NCI-H1105 treated with DMSO at 0.1 percent for 48 hours (cell line): ENCODE measurements around the gene ITPRIPL1.
"Not testable (repeated sequence)": the region's sequence is repeated elsewhere in the genome, so short reads cannot be mapped to it uniquely, and the experiment has no call there.

Experiments
- DNase-seq: peaks from one replicate; lab custom pipeline; 2025; lab: John Stamatoyannopoulos, UW

Gene ITPRIPL1

GRCh38 chr2:96325041-96325883, at the start of gene ITPRIPL1:
TSS of gene ITPRIPL1 (plus strand) at chr2:96325317. CDS start at chr2:96325840, 523 bp downstream.
- DNase-seq: peak; percentile 15

DNA sequence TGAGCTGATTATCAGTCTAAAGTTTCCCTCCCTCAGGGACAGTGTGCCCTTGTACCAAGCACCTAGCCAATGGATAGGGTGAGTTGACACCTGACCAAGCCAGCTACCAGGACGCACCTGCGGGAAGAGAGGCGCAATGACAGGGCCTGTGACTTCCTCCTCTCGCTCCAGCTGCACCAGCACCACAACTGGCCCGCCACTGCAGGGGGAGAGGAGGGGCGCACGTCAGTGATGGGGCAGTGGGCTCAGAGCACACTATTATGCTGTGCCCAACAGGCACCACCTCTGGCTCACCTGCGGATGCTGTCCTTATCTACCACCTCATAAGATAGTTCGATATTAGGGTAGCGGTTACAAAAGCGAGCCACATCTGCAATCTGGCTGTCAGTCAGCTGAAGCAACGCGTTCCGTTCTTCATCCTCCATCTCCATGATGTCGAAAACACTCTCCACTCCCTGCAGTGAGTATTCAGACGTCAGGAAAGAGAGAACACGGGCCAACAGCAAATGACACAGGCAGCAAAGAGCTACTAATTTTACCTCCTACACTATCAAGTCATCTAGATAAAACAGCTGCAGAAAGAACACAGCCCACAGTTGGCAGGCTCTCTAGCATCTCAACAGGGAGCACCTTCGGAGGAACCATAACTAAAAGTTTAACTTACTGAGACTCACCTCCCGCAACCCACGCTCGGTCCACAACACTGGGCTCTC, 48.2 kb upstream of the ITPRIPL1 start:
- DNase-seq: no peak

GRCh38 chr2:96287273-96287856, 37.8 kb upstream of the ITPRIPL1 start:
- DNase-seq: no peak

DNA sequence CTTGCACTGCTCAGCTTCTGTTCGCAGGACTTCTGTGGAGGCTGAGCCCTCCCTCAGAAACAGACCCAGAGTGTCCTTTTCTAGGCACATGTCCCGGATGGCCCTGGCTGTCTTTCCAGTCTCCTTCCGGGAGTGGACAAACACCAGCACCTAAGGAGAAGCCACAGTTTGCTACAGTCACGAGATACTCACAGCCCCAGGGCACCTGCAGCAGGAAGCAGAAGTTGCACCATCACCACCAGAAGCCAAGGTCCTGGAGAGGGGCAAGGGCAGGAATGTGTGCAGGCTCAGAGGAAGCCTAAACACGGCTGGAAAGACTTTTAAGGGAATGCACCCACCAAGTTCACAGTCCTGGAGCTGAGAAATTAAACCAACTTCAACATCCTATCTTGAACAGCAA, 33.4 kb upstream of the ITPRIPL1 start:
- no peak for DNase-seq

- DNase-seq: not testable (repeated sequence)
Measured at GRCh38 chr2:96294271-96294670, 30.8 kb upstream of the ITPRIPL1 start.

DNA sequence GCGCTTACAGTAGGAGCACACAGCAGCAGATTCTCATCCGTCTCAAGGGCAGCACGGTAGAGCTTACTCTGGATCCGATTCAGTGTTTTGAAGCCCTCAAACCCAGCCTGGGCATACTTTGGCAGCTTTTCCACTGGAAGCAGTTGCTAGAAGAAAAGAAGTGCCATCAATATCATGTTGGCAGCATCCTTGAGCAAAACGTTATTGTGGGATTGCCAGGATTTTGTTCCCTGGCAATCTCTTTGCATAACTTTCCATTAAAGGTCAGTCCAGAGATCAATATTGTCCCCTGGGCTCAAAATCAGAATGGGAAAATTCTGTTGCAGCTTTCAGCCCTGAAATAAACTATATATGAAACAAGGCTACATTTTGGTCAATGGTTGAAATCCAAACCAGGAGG, 28.2 kb upstream of the ITPRIPL1 start:
- DNase-seq: no peak

DNA sequence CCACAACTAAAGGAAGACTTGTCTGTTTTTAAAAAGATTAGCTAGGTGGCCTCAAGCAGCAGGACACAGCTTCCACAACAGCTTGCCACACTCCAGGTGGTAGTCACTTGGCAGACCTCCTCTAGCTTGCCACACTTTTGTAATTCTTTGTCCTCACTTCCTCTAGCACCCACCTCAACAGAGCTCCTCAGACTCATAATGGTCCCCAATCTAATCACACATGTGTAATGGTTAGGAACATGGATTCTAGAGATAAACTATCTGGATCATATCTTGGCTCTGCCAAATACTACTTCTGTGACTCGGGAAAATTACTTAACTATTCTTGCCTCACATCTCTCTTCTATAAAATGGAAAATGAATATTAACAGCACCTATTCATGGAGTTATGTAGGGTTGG, 23.3 kb upstream of the ITPRIPL1 start:
- DNase-seq: no peak

GRCh38 chr2:96304606-96305005, 20.5 kb upstream of the ITPRIPL1 start:
- DNase-seq: no peak

DNA sequence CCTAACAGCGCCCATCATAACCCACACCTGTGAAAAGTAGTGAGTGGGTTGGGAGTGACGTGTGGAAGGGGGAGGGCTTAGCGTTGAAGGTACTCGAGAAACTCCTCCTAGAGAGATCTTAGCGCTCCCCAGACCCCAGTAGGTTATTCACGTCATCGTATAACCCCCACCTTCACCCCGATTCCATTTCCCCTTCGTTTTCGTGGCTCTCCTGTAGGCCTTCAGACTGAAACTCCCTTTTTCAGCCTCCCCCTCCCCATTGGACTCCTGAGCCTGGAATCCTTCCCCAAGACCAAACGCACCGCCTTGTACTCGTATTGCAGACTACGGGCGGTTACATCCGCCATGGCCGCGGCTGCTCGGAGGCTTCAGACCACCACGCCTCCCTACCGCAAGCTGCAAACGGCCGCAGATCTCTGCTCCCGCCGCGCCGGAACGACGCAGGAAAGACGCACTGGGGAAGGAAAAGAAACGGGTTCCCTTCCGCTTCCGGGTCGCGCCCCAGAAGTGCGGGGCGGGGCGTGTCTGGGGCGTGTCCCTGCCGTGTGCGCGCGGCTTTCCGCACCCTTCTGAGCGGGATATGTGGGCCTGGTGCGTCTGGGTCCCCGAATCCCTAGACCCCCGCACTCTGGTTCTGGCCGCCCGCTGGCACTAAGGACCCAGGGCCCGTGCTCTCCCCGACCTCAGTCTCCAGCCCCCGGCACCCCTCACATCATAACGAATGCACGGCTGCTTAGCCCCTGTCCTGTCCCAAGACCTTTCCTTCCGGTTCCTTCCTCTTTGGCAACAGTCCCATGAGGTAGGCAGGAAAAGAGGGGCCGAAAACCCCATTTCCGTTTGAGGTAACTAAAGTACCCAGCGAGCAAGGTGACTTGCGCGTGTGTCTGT, 19.8 kb upstream of the ITPRIPL1 start, which contains the start of gene SNRNP200:
TSS of gene SNRNP200 (minus strand) at position 456 of the 888 bp plus-strand sequence. CDS start at position 347, 109 bp downstream.
- DNase-seq: peak; percentile 86

GRCh38 chr2:96305979-96306308, 19.2 kb upstream of the ITPRIPL1 start:
- DNase-seq: no peak

DNA sequence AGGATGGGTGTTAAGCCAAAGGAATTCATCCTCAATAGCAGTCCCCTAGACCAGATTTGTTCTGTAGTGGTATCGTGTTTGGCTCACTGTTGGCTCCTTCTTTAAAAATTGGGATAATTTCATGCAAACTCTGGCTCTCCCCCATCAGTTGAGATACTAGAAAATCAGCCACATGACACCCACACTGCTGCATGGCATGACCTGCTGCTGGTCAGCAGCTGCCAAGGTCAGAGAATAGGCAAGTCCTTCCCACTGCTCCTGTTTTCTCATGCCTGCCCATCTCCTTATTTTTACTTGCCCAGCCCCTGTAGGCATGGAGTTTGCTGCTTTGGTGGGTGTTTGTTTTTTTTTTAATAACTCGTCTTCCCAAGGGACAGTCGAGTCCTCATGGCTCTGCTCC, 18.7 kb upstream of the ITPRIPL1 start:
- no peak for DNase-seq

DNA sequence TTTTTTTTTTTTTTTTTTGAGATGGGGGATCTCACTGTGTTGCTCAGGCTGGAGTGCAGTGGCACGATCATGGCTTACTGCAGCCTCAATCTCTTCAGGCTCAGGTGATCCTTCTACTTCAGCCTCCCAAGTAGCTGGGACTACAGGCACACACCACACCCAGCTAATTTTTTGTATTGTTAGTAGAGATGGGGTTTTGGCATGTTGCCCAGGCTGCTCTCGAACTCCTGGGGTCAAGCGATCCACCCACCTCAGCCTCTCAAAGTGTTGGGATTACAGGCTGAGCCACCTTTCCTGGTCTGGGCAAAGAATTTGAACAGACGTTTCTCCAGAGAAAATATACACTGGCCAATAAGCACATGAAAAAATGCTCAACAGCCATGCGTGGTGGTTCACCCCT, 16.9 kb upstream of the ITPRIPL1 start:
- peak; percentile 16 for DNase-seq

- no peak for DNase-seq
Measured at GRCh38 chr2:96315005-96315399, 10.1 kb upstream of the ITPRIPL1 start.

GRCh38 chr2:96315400-96316071, 9.6 kb upstream of the ITPRIPL1 start:
- no peak for DNase-seq

GRCh38 chr2:96316999-96317398, 8.1 kb upstream of the ITPRIPL1 start:
- no peak for DNase-seq

DNA sequence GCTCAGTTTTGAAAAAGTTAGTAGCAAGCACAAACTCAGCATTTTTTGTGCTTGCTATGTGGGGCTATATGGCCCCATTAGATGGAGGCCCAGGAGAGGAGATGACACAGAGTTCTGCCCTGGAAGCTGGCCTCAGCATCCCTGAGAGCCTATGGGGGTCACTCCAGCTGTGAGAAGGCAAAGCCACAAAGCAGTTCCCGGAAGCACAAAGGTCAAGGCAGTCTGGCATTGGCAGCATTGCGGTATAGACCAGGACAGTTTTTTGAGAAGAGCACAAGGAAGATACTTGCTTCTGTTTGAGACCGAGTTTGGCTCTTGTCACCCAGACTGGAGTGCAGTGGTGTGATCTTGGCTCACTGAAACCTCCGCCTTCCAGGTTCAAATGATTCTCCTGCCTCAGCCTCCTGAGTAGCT, 7.5 kb upstream of the ITPRIPL1 start:
- no peak for DNase-seq

- DNase-seq: no peak
Measured at GRCh38 chr2:96318723-96319122, 6.4 kb upstream of the ITPRIPL1 start.

- no peak for DNase-seq
Measured at GRCh38 chr2:96319396-96319795, 5.7 kb upstream of the ITPRIPL1 start.

- DNase-seq: no peak
Measured at GRCh38 chr2:96320326-96320725, 4.8 kb upstream of the ITPRIPL1 start.

DNA sequence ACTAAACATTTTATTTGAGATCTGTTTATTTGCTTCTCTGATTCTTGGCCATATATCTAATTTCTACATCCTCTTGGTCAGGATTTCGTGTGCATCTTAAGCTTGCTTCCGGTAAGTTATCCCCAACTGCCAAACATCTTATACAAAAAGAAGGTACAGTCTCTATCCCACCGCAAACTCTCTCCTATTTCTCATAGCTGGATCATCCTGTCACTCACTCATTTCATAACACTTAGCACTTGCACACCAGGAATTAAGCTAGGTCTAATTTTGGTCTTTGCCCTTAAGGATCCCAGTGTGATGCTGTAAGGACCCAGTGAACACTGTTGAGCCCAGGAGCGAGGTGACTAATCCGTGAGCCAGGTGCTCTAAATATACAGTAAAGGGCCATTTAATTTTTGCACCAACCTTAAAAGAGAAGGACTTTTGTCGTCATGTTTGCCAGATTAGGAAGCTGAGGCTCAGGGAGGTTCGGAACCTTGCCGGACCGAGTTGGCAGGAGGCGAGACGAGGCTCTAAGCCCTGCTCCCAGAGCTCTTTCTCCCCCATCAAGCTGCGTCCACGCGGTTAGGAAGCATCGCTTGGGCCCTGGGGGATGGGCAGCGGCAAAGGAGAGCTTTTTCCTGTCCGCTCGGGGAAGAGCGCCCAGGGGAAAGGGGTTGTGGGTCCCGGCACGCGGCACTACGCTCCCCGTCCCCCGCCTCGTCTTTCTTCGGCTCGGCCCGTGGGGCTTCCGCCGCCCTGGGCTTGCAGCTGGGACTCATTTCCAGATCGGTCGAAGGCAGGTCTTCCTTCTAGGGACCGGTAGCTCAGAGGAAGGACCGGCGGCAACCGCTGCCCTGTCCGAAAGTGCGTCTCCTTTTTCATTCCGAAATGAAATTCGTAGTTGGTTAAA, 4.1 kb upstream of the ITPRIPL1 start:
- peak; percentile 9 for DNase-seq
